Omental fat pad (tissue), 4 donors: Measurements from ENCODE around the gene CFAP77. TPM values are rescaled to one million over a fixed set of nuclear protein-coding genes. Genes with fewer than 3 reads are reported as not detected.

Experiments used
- ATAC-seq: fragments of 150-250 bp; one replicate; pipeline ENCODE4 v1.9.1; 2016; ENCODE audit warnings: mild to moderate bottlenecking, moderate library complexity; ENCODE audit not compliant: low FRiP score
- DNase-seq: peaks from one replicate; pipeline ENCODE4 v3.0.0-alpha.2; 2019; ENCODE audit warnings: low spot score
- CTCF ChIP-seq, 3 donors: fragments of 450-650 bp; IDR thresholded peaks; one replicate each; pipeline ENCODE4 v1.5.1; 2016 to 2017; ENCODE audit warnings: antibody characterized with exemption in 3 of 3, mild to moderate bottlenecking in 3 of 3, moderate library complexity in 2 of 3
- total RNA-seq, 4 donors: library from RNA; depleted of rRNA; stranded (reverse); fragments of >200 nt; gene quantifications; one replicate each; pipeline ENCODE4 v1.1.0, GENCODE V29; 2016

The CFAP77 gene
- total RNA-seq, 4 donors from 2014 or later, result not detected

GRCh38 chr9:132516301-132516700 lies 106.3 kb downstream of the CFAP77 start:
- DNase-seq, result no peak
- no peak for ATAC-seq
- no peak for TF ChIP-seq CTCF (IDR thresholded peaks at IDR 0.05)

- ATAC-seq, result no peak
- no peak for DNase-seq
- no peak for TF ChIP-seq CTCF (IDR thresholded peaks at IDR 0.05)
Measured at GRCh38 chr9:132516911-132517310, 106.9 kb downstream of the CFAP77 start.

GRCh38 chr9:132517815-132518550 lies 108.0 kb downstream of the CFAP77 start:
- DNase-seq (no peak), ATAC-seq (no peak)

GRCh38 chr9:132518626-132519025 lies 108.6 kb downstream of the CFAP77 start:
- ATAC-seq (no peak), DNase-seq (no peak)
- no peak for TF ChIP-seq CTCF (IDR thresholded peaks at IDR 0.05)

More at GRCh38 chr9:132517815-132518550, 108.0 kb downstream of the CFAP77 start:
- TF ChIP-seq CTCF (IDR thresholded peaks at IDR 0.05), result no peak

- TF ChIP-seq CTCF (IDR thresholded peaks at IDR 0.05), result no peak
- DNase-seq, result no peak
- no peak for ATAC-seq
Measured at GRCh38 chr9:132519033-132519432, 109.0 kb downstream of the CFAP77 start.

GRCh38 chr9:132520612-132521011 lies 110.6 kb downstream of the CFAP77 start:
- DNase-seq, result no peak
- no peak for ATAC-seq
- TF ChIP-seq CTCF (IDR thresholded peaks at IDR 0.05), result no peak
